NCI-H2196 treated with DMSO at 0.1 percent for 48 hours (cell line): ENCODE results near the gene LIN37.
"Not testable (repeated sequence)": the region's sequence is repeated elsewhere in the genome, so short reads cannot be mapped to it uniquely, and the experiment has no call there.

Experiments
- DNase-seq: peaks from one replicate; lab custom pipeline; 2025; ENCODE audit not compliant: unreplicated experiment; lab: John Stamatoyannopoulos, UW

Gene LIN37

GRCh38 chr19:35787227-35787799 is 38.9 kb downstream of the LIN37 start:
- no peak for DNase-seq

GRCh38 chr19:35788205-35788960 is 40.0 kb downstream of the LIN37 start:
- no peak for DNase-seq

DNA sequence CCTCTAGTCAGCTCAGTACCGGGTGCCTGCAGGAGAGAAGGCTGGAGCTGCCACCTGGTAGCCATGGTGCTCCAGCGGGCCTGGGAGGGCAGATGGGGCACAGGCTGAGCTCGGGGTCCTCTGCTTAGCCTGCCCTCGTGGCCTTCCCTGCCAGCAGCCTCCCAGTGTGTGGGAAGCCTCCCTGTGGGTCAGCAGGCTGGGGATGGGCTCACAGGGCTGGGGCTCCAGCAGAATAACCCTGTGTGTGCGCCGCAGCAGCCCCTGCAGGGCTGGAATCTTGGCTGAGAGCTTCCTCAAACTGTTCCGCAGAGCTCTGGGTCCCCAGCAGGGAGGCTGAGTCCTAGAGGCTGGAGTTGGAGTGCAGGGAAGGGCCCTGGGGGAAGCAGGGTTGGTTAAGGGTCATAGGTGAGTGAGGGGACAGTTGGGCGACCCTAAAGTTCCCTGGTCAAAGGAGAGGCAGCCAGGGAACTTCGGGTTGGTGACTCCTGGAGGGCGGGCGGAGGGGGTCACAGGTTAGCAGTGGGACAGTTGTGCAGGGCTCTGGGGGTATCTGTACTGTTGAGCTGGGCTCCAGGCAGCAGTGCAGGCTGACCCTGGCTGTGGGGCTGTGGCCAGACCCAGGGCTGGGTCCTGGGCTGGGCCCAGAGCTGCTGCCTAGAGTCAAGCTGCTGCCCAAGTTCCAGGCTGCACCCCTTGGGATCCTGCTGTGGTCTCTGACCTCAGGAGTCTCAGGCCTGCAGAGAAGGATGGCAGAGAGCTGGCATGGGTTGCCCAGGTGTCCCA is 41.0 kb downstream of the LIN37 start:
- DNase-seq, result no peak

DNA sequence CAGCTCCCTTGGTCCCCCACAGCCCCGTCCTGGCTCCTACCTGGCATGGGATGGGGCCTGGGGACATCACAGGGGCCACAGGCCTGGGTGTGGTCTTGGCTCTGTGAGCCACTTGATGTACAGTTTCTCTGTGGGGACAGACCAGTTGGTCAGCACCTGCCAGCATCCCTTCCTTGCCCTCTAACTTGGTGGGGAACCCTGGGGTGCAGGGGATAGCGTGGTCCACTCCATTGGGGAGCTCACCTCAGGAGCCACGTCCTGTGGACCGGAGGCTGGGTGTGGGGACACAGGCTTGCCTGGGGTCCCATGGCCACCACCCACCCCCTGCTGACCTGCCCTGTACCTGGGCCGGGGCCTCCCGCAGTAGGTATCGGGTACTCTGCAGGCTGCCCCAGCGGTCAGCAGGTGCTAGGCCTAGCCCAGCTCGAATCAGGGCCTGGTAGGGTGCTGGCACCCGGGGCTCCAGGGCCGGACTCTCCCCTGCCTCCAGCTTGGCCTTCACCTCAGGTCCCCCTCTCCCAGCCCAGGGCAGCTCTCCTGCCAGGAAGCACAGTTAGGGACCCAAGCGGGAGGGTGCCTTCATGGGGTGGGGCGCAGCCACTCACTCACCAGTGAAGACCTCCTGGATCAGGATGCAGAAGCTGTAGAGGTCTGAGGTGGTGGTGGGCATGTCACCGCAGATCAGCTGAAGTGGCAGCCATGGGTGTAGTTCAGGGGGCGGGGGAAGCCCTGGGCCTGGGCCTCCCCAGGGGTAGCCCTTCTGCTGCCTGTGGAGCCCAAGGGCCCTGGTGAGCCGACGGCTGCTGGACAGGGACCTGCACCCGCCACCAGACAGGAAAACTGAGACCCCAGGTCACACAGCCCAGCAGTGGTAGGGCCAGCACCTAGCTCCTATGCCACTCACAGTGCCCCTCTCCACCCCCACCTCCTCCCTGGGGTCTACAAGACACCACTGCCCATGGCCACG is 41.9 kb downstream of the LIN37 start:
- DNase-seq, result no peak

DNA sequence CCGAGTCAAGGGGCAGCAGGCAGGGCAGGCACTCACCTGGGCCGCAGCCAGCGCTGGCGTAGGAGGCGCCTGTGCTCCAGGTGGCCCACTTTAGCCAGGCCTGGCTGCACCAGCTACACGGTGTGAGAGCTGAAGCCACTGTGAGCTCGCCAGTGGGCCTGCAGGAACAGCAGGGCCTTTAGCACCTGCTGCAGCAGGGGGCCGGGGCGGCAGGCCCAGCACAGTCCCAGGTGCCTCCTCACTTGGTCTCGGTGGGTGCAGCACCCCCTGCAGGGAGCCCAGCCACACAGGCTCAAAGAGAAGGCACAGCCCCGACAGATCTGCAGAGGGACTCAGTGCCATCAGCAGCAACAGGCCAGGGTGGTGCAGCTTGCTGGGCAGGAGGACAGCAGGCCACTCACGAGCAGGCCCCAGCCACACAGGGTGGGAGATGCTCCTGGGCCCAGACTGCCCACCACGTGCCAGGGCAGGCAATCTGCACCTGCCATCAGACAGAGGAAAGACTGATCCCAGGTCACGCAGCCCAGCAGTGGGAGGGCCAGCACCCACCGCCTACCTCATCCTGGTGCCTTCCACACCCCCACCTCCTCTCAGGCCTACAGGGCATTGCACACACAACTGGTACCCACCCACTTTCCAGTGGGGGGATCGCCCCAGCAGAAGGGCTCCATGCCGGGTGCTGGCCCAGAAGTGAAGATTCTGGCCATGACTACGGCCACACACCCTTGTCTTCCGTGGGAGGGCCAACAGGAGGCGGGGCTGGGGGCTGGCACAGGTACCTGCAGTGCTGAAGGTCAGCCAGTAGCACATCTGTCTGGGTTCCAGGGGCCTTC is 42.8 kb downstream of the LIN37 start:
- no peak for DNase-seq

- DNase-seq, result no peak
Observed at GRCh38 chr19:35791814-35792279, 43.5 kb downstream of the LIN37 start.

DNA sequence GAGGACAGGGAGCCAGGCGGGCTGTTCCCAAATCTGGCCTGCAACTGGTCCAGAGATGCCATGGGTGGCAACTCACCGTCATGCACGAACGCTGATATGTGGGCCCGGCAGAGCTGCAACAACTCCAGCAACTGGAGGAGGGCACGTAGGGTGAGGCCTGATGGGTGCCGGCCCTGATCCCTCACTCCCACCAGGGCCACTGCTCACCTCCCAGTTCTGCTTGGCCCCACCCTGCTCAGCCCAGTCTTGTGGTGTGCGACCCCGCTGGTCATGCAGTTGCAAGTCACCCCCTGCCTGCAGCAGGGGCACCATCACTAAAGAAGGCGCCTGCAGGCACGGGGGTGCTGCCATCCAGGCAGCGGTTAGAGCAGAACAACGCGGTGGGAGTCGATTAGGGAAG is 43.9 kb downstream of the LIN37 start:
- DNase-seq, result no peak

GRCh38 chr19:35792888-35793287 is 44.5 kb downstream of the LIN37 start:
- no peak for DNase-seq

DNA sequence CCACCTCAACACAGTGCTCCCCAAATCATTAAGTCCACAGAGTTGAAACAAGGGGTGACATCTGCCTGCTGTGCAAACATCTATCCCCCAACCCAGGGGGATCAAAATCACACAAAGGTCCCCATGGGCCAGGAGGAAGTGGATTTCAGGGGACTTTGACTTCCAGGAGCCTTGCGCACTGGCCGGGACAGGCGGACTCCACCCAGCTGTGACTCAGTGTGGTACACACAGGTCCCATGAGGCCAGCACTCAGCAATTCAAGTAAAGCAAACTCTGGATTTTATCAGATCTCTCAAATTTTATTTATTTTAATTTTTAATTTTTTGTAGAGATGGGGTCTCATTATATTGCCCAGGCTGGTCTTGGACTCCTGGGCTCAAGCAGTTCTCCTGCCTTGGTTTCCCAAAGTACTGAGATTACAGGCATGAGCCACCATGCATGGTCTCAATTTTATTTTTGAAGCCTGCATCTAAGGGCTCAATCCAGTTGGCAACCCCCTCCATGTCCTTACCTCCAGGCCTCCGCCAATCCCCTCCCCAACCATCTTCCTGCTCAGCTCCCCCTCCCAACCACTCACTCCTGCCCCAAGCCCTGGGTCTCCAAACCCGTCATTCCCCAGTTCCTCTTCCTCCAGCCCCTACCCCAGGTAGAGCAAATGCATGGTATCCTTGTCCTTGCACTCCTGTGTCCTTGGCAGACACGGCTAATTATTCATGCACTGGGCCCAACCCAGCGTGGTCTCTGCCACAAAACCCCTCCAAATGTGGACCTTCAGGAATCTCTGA is 45.2 kb downstream of the LIN37 start:
- DNase-seq, result no peak

DNA sequence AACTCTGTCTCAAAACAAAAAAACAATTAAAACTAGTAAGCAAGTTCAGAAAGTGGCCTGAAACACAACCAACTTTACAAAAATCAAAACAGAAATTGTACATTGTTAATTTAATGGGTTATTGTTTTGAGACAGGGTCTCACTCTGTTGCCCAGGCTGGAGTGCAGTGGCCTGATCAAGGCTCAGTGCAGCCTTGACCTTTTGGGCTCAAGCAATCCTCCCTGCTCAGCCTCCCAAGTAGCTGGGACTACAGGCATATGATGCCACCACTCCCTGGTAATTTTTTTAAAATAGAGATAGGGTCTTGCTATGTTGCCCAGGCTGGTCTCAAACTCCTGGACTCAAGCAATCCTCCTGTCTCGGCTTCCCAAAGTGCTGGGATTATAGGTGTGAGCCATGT is 47.2 kb downstream of the LIN37 start:
- not testable (repeated sequence) for DNase-seq

- DNase-seq, result no peak
Observed at GRCh38 chr19:35796645-35797542, 48.5 kb downstream of the LIN37 start.

DNA sequence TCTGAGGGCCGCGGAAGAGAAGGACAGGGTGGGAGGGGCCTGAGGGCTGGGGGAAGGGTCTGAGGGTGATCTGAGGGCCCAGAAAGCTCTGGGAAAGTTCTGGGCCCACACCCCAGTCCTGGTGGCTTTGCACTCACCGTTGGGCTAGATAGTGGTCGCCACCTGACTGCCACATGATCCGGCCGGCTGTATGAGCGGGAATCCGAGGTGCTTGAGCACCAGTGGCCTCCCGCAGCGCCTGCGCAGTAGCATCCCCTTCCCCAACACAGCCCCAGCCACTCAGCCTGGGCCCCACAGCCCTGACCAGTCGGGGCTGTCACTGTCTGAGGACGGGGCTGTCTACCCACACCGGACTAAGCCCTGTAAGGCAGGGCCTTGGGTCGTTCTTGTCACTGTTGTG is 49.3 kb downstream of the LIN37 start:
- DNase-seq, result no peak

- DNase-seq, result no peak
Observed at GRCh38 chr19:35801828-35802227, 53.5 kb downstream of the LIN37 start.
